Measurements from ENCODE around the gene NOL3.

- peak in 1 of 2 donors; percentile 5 for TF ChIP-seq CTCF (IDR thresholded peaks at IDR 0.05)
- TF ChIP-seq POLR2A (IDR thresholded peaks at IDR 0.05): no peak
These were observed 29.5 kb downstream of the NOL3 start for GRCh38 chr16:67199808-67200198.

All from suprapubic skin (tissue), 3 donors.